ENCODE data around the gene RAE1. TPM values are rescaled to one million over a fixed set of nuclear protein-coding genes. Genes with fewer than 3 reads are reported as not detected.
A peak's percentile ranks its signal among the peaks of the same experiment; 100 is the strongest.

Gene RAE1
- total and polyA plus RNA-seq, 2 donors (not counting 1 experiment from before 2014, with no cell fraction given), result 27.2 to 39.4 TPM

DNA sequence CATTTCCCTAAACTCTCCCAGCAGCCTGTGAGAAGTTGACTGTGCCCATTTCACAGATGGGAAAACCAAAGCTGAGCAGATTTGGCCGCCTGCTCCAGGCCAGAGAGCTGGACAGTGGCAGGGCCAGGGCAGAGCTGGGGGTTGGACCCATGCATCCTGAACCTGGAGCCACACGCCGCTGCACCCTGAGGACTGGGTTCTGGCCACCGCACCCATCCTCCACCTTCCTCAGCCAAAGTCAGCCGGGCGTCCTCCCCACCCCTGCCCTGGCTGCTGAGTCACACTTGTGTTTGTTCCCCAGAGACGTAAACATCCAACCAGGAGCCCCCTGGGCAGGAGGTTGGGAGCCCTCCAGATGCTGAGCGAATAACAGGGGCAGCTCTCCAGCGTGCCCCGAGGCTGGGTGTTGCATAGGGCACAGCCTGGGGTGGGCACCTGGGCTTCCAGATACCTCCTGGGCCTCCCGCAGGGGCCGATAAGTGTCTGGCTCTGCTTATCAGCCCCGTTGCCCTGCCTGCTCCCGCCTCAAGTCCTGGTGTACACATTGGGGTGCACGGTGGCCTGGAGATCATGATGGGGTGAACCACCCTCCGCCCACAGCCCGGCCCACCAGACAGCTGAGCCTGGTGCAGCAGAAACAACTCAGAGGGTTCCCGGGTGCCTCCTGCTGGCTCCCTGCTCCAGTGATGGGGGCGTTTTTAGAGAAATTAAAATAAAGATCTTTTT is 64.0 kb downstream of the RAE1 start:
- H3K79me2 ChIP-seq (ENCODE audit: control insufficient read depth, insufficient read depth, low read length), result no peaks in the 10 kb centered on the region
- H3K9ac ChIP-seq (ENCODE audit: insufficient read depth, low read length), result no peak overlapping the region
- H2AFZ ChIP-seq (ENCODE audit: low read length), result no peak overlapping the region
- TF ChIP-seq EZH2 (IDR thresholded peaks at IDR 0.05; ENCODE audit: low read length, missing control alignments), result no peak
- TF ChIP-seq, protein P1, sequence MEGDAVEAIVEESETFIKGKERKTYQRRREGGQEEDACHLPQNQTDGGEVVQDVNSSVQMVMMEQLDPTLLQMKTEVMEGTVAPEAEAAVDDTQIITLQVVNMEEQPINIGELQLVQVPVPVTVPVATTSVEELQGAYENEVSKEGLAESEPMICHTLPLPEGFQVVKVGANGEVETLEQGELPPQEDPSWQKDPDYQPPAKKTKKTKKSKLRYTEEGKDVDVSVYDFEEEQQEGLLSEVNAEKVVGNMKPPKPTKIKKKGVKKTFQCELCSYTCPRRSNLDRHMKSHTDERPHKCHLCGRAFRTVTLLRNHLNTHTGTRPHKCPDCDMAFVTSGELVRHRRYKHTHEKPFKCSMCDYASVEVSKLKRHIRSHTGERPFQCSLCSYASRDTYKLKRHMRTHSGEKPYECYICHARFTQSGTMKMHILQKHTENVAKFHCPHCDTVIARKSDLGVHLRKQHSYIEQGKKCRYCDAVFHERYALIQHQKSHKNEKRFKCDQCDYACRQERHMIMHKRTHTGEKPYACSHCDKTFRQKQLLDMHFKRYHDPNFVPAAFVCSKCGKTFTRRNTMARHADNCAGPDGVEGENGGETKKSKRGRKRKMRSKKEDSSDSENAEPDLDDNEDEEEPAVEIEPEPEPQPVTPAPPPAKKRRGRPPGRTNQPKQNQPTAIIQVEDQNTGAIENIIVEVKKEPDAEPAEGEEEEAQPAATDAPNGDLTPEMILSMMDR (conservative IDR thresholded peaks at IDR 0.05 in 1 of 2, IDR thresholded peaks at IDR 0.05 in 1 of 2; ENCODE audit: low read depth in 1 of 2, low read length in 2 of 2), result no peak
- no peaks in the 10 kb centered on the region for H3K9me3 ChIP-seq (ENCODE audit: control insufficient read depth, insufficient read depth, low read depth, low read length)
- peaks cover 3% of the 10 kb centered on the region for H3K27me3 ChIP-seq (ENCODE audit: control insufficient read depth, insufficient read depth, low read length)
- H3K27ac ChIP-seq (ENCODE audit: insufficient read depth, low read length), result no peak overlapping the region
- H3K36me3 ChIP-seq (ENCODE audit: control insufficient read depth, insufficient read depth, low read length), result no peaks in the 10 kb centered on the region
- H4K20me1 ChIP-seq (ENCODE audit: control insufficient read depth, extremely low read depth, insufficient read depth, low read length), result no peaks in the 10 kb centered on the region
- DNase-seq (ENCODE audit: low read depth in 2 of 2), result peak in 1 of 2 donors; percentile 35
- H3K4me2 ChIP-seq (ENCODE audit: extremely low read depth, insufficient read depth, low read length), result no peak overlapping the region
- no peak overlapping the region for H3K4me3 ChIP-seq (replicated peaks in 1 of 4; ENCODE audit: control extremely low read depth in 1 of 4, insufficient read depth in 1 of 4, low read depth in 3 of 4, low read length in 4 of 4)
- no peaks in the 10 kb centered on the region for H3K4me1 ChIP-seq (ENCODE audit: control insufficient read depth, extremely low read depth, insufficient read depth, low read length)

DNA sequence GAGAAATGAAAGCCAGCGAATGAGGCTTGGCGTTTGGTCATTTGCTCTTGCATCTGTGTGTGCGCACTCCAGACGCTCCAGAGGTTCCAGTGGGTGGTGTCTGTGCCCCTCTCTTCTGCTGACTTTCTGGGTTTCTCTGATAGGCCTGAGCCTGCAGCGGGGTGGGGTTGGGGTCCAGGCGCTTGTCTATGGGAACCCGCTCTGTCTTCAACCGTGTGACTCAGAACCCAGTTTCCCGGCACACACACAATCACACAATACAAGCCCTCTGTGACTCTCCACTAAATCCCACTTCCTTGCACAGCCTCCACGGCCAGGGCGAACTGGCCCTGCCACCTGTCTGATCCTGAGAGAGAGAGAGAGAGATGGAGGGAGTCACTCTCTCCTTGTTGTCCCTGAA is 64.7 kb downstream of the RAE1 start:
- H3K36me3 ChIP-seq (ENCODE audit: control insufficient read depth, insufficient read depth, low read length), result no peaks in the 10 kb centered on the region

GRCh38 chr20:57416296-57417022 is 65.4 kb downstream of the RAE1 start:
- TF ChIP-seq, protein P1 (conservative IDR thresholded peaks at IDR 0.05 in 1 of 2, IDR thresholded peaks at IDR 0.05 in 1 of 2; ENCODE audit: low read depth in 1 of 2, low read length in 2 of 2), result no peak
- TF ChIP-seq EZH2 (IDR thresholded peaks at IDR 0.05; ENCODE audit: low read length, missing control alignments), result no peak

More for the DNA sequence above, 64.7 kb downstream of the RAE1 start:
- H3K9me3 ChIP-seq (ENCODE audit: control insufficient read depth, insufficient read depth, low read depth, low read length), result no peaks in the 10 kb centered on the region
- TF ChIP-seq EZH2 (IDR thresholded peaks at IDR 0.05; ENCODE audit: low read length, missing control alignments), result no peak
- TF ChIP-seq, protein P1 (conservative IDR thresholded peaks at IDR 0.05 in 1 of 2, IDR thresholded peaks at IDR 0.05 in 1 of 2; ENCODE audit: low read depth in 1 of 2, low read length in 2 of 2), result no peak
- no peak for DNase-seq (ENCODE audit: low read depth in 2 of 2)
- H2AFZ ChIP-seq (ENCODE audit: low read length), result no peak overlapping the region
- H3K79me2 ChIP-seq (ENCODE audit: control insufficient read depth, insufficient read depth, low read length), result no peaks in the 10 kb centered on the region
- H3K4me2 ChIP-seq (ENCODE audit: extremely low read depth, insufficient read depth, low read length), result no peak overlapping the region
- H3K4me3 ChIP-seq (replicated peaks in 1 of 4; ENCODE audit: control extremely low read depth in 1 of 4, insufficient read depth in 1 of 4, low read depth in 3 of 4, low read length in 4 of 4), result no peak overlapping the region
- peaks cover 3% of the 10 kb centered on the region for H3K27me3 ChIP-seq (ENCODE audit: control insufficient read depth, insufficient read depth, low read length)
- no peaks in the 10 kb centered on the region for H3K4me1 ChIP-seq (ENCODE audit: control insufficient read depth, extremely low read depth, insufficient read depth, low read length)
- no peaks in the 10 kb centered on the region for H4K20me1 ChIP-seq (ENCODE audit: control insufficient read depth, extremely low read depth, insufficient read depth, low read length)
- no peak overlapping the region for H3K9ac ChIP-seq (ENCODE audit: insufficient read depth, low read length)
- no peak overlapping the region for H3K27ac ChIP-seq (ENCODE audit: insufficient read depth, low read length)

More at GRCh38 chr20:57416296-57417022, 65.4 kb downstream of the RAE1 start:
- DNase-seq (ENCODE audit: low read depth in 2 of 2), result no peak
- H3K9ac ChIP-seq (ENCODE audit: insufficient read depth, low read length), result no peak overlapping the region
- H3K36me3 ChIP-seq (ENCODE audit: control insufficient read depth, insufficient read depth, low read length), result no peaks in the 10 kb centered on the region
- H3K9me3 ChIP-seq (ENCODE audit: control insufficient read depth, insufficient read depth, low read depth, low read length), result no peaks in the 10 kb centered on the region
- no peak overlapping the region for H2AFZ ChIP-seq (ENCODE audit: low read length)
- no peak overlapping the region for H3K4me3 ChIP-seq (replicated peaks in 1 of 4; ENCODE audit: control extremely low read depth in 1 of 4, insufficient read depth in 1 of 4, low read depth in 3 of 4, low read length in 4 of 4)
- no peaks in the 10 kb centered on the region for H3K79me2 ChIP-seq (ENCODE audit: control insufficient read depth, insufficient read depth, low read length)
- peaks cover 3% of the 10 kb centered on the region for H3K27me3 ChIP-seq (ENCODE audit: control insufficient read depth, insufficient read depth, low read length)
- no peaks in the 10 kb centered on the region for H3K4me1 ChIP-seq (ENCODE audit: control insufficient read depth, extremely low read depth, insufficient read depth, low read length)
- no peak overlapping the region for H3K27ac ChIP-seq (ENCODE audit: insufficient read depth, low read length)
- no peaks in the 10 kb centered on the region for H4K20me1 ChIP-seq (ENCODE audit: control insufficient read depth, extremely low read depth, insufficient read depth, low read length)
- no peak overlapping the region for H3K4me2 ChIP-seq (ENCODE audit: extremely low read depth, insufficient read depth, low read length)

Data from fibroblast of lung (primary cell).